Measurements from ENCODE around the gene PAPPA2.

DNA sequence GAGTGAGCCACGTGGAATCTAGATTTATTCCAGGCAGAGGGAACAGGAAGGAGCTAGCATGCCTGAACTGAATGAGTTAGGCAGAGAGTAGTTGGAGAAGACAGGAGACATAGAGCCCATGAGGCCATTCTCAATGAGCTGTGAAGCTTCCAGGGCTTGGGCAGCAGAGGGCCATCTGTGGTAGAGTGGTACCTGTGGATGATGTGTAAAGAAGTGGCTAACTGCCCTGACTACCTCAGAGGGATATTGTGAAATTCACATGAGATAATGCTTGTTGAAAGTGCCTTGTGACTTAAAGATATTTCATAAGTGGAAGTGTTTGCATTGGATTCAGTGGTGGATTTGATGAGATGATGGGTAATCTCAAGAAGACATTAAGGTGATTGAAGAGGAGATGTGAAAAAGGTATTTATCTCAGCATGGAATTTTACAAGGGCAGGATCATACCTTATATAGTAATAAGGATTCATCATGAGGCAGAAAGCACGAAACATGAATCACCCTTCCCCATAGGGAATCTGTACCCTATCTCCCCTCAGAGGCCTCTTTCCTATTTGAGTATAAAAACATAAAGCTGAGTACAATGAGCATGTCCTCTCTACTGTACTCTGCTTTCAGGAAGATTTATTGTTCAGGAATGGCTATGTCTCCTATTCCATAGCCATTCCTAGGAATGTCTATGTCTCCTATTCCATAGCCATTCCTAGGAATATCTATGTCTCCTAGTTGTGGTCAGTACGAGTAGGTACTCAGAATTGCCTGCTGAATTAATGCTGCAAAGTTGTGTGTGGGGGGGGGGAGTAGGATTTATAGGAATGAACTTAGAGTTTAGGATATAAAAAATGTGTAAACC, 146.8 kb downstream of the PAPPA2 start:
- TF ChIP-seq, protein P1, sequence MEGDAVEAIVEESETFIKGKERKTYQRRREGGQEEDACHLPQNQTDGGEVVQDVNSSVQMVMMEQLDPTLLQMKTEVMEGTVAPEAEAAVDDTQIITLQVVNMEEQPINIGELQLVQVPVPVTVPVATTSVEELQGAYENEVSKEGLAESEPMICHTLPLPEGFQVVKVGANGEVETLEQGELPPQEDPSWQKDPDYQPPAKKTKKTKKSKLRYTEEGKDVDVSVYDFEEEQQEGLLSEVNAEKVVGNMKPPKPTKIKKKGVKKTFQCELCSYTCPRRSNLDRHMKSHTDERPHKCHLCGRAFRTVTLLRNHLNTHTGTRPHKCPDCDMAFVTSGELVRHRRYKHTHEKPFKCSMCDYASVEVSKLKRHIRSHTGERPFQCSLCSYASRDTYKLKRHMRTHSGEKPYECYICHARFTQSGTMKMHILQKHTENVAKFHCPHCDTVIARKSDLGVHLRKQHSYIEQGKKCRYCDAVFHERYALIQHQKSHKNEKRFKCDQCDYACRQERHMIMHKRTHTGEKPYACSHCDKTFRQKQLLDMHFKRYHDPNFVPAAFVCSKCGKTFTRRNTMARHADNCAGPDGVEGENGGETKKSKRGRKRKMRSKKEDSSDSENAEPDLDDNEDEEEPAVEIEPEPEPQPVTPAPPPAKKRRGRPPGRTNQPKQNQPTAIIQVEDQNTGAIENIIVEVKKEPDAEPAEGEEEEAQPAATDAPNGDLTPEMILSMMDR (IDR thresholded peaks at IDR 0.05; ENCODE audit: low read depth, low read length) = no peak
- TF ChIP-seq EZH2phosphoT487 (IDR thresholded peaks at IDR 0.05; ENCODE audit: low read depth) = no peak

All from OCI-LY3 (cell line).